HS-27A (cell line): Measurements from ENCODE around the gene APPBP2.
A peak's percentile ranks its signal among the peaks of the same experiment; 100 is the strongest.
"Not testable (repeated sequence)": the region's sequence is repeated elsewhere in the genome, so short reads cannot be mapped to it uniquely, and the experiment has no call there.

Source experiments
- DNase-seq: peaks from one replicate; pipeline ENCODE4 v3.0.0-alpha.2; 2012; ENCODE audit warnings: low read depth, missing footprints

Gene APPBP2

DNA sequence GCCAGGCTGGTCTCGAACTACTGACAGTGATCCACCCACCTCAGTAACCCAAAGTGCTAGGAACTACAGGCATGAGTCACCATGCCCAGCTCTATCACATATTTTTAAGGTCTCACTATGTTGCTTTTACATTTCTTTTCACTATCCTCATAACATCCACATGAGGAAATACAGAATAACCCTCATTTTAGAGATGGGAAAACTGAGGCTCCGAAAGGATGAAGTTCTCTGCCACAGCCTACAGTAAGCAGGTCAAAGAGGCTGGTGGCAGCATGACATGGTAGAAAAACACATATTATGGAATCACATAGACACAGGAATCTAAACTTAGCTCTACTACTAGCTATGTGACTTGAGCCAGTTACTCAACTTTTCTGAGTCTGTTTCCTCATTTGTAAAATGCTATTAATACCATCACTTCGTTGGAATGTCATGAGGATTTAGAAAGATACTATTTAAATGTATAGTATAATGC, 32.2 kb downstream of the APPBP2 start:
- DNase-seq: no peak

- no peak for DNase-seq
These were observed 34.3 kb downstream of the APPBP2 start for GRCh38 chr17:60491771-60492170.

GRCh38 chr17:60490594-60490993, 35.4 kb downstream of the APPBP2 start:
- not testable (repeated sequence) for DNase-seq

DNA sequence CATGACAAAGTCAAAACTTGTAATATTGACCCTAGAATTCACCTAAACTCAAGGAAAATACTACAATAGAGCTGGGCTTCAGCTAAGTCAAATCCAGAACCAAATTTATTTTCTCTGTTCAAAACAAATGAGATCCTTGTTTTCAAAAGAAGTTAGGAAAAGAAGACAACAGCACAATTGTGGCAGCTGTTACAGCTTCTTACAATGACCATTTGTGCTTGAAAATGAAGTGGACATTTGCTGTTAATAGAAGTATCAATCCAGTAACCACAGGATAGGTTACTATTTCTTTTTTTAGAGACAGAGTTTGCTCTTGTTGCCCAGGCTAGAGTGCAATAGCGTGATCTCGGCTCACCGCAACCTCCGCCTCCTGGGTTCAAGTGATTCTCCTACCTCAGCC, 44.4 kb downstream of the APPBP2 start:
- no peak for DNase-seq

- DNase-seq: no peak
These were observed 52.3 kb downstream of the APPBP2 start for GRCh38 chr17:60473788-60474187.

DNA sequence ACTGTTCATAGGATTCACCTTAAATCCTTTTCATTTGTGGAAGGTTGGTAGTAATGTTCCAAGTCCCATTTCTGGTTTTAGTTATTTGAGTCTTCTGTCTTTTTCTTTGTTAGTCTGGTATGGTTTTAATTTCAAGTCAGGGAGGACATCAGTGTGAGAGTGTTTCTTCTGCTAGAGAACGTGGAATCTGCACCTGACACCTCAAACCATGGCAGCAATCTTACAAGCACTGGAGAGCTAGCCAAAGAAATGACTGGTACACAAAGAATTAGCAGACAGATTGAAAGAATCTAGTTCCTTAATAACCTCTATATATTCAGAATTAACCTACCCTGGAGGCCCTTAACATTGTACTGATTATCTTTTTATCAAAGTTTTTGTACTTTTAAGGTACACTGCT, 53.6 kb downstream of the APPBP2 start:
- DNase-seq: no peak

- DNase-seq: no peak
These were observed 54.6 kb downstream of the APPBP2 start for GRCh38 chr17:60471451-60471850.

GRCh38 chr17:60468371-60468770, 57.7 kb downstream of the APPBP2 start:
- no peak for DNase-seq

- no peak for DNase-seq
These were observed 61.7 kb downstream of the APPBP2 start for GRCh38 chr17:60464343-60464742.

- DNase-seq: no peak
These were observed 62.7 kb downstream of the APPBP2 start for GRCh38 chr17:60463157-60463835.

- DNase-seq: no peak
These were observed 64.5 kb downstream of the APPBP2 start for GRCh38 chr17:60461584-60461983.

GRCh38 chr17:60457148-60457547, 68.9 kb downstream of the APPBP2 start:
- DNase-seq: no peak

- no peak for DNase-seq
These were observed 70.7 kb downstream of the APPBP2 start for GRCh38 chr17:60455378-60455777.

GRCh38 chr17:60451965-60452364, 74.1 kb downstream of the APPBP2 start:
- no peak for DNase-seq

GRCh38 chr17:60451071-60451470, 75.0 kb downstream of the APPBP2 start:
- no peak for DNase-seq

GRCh38 chr17:60447375-60447774, 78.7 kb downstream of the APPBP2 start:
- no peak for DNase-seq

- DNase-seq: no peak
These were observed 80.9 kb downstream of the APPBP2 start for GRCh38 chr17:60445144-60445543.

DNA sequence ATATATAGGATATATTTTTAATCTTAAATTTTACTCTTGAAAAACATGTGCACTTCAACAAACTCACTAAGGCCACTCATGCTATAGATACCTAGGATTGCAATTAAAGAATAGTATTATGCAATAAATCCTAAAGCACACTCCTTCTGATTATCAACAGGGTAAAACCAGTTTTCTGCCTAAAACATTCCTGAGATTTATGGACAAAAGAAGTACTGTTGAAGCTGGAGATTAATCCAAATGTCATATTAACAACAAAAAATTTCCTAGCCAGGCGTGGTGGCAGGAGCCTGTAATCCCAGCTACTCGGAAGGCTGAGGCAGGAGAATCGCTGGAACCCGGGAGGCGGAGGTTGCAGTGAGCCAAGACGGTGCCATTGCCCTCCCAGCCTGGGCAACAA, 82.3 kb downstream of the APPBP2 start:
- DNase-seq: no peak

DNA sequence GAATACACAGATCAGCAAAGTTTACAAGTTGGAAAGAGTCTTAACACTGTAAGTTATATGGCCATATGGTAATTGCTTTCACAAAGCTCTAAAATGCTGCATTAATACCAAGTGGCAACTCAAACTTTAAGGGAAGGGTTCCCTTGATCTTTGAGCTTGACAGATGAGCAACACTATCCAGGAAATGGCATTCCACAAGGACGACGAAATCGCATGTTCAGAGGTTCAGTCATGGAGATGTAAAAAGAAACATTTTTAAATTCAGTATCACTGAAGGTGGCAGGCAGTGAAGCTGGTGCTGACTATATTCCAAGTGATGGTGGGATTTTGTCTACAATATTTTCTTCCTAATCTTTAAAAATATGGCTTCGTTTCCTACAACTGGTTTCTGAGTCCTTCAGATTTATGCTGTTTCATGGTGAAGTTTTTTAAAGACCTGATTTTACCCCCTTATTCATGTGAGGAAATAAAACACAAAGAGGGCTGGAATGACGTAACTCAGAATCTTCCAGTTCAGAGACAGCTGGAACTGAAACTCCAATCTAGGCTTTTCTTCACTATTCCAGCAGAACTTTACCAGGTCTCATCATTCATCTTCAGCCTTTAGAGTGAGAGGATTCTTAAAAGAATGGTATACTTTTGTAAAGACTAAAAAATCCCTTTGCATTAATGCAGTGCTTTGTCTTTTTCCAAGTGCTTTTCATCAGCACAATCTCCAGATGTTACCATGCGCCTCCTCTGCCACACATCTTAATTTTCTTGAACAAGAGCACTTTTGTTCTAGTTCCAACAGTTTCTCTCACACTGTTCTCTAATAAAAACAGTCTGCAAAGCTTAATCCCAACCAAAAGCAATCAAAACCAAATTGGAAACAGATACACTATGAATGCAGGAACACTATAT, 83.5 kb downstream of the APPBP2 start:
- no peak for DNase-seq

DNA sequence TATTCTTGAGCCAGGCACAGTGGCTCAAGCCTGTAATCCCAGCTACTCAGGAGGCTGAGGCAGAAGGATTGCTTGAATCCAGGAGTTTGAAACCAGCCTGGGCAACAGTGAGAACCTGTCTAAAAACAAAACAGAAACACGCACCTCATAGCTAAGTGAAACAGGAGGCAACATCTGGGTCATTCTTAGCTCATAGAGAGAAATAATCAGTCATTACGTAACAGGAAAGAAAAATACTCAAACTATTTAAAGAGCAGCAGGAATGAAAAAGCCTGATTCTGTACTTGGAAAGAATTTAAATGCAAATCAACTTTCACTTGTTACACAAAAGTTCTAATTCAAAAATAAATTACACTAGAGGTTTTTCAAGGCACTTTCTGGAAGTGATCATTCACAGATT, 86.5 kb downstream of the APPBP2 start:
- no peak for DNase-seq

DNA sequence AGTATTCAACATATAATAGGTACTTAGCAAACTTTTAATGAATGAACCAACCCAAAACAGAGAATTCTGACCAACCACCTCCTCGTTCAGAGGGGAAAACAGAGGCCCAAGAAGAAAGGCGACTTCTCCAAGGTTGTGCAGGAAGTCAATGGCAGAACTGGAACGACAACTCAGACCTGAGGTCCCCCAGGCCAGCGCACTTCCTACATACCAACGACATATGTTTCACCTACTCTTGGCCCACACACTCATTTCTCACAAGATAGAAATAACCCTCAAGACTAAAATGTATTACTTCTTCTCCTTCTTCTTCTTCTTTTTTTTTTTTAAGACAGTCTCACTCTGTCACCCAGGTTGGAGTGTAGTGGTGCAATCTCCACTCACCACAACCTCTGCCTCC, 89.4 kb downstream of the APPBP2 start:
- no peak for DNase-seq

DNA sequence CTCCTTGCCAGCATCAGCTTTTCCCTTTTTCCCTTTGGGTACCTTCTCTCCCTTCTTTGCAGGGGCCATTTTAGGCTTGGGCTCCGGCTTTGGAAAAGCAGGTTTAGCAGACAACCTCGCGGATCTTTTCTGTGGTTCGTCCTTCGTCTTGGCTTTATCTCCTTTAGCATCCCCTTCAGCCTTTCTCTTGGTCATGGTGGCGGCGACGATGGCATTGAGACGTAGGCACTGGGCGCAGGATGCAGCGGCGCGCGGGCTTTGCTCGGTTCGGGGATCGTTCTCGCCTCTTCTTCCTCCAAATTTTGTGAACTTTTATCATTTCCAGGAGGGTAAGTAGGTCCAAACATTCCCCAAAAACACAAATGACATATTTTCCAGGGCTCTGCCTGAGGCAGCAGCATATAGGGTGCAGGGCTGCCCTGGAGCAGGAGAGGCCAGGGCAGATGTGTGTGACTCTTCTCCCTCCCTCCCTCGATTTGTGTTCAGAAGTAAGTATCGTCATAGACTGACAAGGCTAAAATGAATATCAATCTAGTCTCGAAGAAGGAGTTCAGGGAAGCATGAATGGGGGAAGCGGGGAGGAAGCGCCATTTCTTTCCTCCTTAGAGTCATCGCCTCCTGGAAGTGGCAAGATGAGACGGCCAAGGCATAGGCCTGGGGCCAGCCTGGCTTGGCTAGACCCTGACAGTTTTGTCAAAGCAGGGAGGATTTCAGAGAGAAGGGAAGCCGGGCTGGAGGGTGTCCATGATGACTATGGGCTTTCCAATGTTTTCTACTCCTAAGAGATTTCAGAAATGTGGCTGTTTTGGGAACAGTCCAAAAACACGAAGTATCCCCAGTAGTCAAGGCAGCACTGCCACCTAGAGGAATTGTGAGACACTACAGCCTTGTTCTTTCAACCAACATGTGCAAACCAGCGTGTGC, 90.5 kb downstream of the APPBP2 start:
- peak; percentile 71 for DNase-seq
